Hippocampal formation (tissue), 2 donors: ENCODE measurements around the gene SOX30.
A peak's percentile ranks its signal among the peaks of the same experiment; 100 is the strongest.

Experiments used
- DNase-seq, 2 donors: peaks; one replicate each; lab custom pipeline; 2025; lab: John Stamatoyannopoulos, UW

Gene SOX30

DNA sequence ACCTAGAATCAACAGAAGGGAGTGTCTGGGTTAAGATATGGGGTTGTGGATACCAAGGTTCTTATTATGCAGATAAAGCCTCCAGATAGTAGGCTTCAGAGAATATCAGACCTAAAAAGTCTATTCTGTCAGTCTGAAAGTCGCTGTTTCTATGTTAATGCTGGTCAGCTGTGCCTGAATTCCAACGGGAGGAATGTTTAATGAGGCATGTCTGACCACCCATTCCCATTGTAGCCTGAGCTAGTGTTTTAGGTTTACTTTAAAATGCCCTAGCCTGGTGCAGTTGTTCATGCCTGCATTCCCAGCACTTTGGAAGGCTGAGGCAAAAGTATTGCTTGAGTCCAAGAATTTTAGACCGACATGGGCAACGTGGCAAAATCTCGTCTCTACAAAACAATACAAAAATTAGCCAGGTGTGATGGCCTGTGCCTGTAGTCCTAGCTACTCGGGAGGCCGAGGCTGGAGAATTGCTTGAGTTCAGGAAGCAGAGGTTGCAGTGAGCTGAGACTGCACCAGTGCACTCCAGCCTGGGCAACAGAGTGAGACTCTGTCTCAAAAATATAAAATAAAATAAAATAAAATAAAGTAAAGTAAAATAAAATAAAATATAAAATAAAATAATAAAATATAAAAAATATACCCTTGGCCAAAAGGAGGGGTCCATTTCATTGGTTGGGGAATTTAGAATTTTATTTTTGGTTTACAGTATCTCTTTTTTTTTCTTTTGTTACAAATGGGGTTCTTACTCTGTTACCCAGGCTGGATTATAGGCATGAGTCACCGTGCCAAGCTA is 7.8 kb upstream of the SOX30 start:
- no peak for DNase-seq

DNA sequence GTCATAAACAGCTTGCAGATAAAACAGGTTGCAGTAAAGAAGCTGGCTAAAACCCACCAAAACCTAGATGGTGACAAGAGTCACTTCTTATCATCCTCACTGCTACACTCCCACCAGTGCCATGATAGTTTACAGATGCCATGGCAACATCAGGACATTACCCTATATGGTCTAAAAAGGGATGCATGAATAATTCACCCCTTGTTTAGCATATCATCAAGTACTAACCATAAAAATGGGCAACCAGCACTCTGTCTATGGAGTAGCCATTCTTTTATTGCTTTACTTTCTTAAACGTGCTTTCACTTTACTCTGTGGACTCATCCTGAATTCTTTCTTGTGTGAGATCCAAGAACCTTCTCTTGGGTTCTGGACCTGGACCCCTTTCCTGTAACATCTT is 6.7 kb upstream of the SOX30 start:
- DNase-seq: no peak

DNA sequence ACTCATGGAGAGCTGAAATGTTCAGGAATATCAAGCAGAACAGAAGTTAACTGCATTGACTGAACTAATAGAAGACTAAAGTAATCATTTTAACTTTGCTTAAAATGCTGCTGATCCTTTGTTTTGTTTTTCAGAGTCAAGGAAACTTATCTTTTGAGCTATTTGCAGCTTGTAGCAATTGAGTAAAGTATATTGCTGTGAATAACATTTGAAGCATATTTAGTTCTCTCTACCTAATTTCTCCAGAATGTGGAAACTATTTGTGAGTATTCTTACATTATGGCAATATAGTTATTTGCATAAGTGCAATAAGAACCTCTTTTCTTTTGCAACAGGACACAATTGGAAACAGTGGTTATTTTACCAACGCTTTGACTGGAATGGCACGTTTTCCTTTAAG is 5.3 kb upstream of the SOX30 start:
- DNase-seq: no peak

DNA sequence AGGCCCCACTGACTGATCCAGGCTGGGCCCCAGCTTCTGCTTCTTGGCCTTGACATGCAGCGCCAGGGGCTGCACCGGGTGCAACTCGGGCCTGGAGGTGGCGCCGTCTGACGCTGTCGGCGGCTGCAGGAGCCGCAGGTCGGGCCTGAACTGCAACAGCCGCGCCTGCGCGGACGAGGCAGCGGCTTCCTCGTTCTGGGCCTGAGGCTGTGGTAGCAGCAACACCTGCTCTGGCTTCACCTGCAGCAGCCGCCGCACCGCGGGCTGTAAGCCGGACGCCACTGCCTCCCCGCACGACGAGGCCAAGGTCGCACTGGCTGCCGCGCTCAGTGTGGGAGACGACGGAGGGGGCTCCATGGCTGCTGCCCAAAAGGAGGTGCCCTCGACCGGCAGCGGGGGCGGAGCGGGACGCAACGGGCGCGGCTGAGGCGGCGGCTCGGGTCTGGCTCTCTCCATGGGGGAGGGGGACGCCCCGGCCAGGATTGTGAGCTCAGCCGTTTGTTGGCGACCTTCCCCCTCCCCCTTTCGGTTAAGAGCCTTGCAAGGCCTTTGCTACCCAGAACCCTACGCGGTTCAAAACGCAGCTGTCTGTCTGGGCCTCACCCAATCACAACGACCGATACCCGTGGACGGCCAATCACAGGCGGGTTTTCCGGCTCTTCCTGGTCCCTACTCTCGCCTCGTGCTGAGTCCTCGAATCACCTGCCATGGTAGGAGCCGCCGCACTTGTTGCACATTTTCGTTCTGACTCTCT is 438 bp downstream of the SOX30 start:
- no peak for DNase-seq

DNA sequence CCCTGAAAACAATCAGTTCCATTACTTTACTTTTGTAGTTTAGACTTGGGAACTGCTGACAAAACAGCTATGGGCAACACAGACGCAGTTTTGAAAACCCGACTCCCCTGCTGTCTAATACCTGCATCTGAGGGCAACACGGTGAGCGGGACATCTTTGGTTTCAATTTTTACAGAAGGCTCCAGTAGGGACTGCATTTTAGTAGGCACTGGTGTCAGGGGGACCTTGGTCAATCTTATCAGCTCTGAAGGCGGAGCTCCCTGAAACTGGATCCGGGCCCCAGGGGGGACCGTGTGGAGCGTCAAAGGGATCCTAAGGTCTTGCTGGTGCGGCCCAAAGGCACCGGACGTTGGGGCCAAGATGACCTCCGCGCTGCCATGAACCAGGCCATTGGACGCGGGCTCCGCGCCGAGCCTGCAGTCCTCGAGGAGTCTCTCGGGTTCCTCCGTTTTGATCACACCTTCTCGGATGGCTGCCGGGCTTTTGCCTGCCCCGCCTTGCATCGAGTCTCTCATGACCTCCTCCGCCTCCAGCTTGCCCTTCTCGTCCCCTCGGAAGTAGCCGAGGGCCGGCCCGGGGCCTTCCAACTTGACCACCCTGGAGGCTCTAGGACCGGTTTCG is 1.1 kb downstream of the SOX30 start:
- no peak for DNase-seq

DNA sequence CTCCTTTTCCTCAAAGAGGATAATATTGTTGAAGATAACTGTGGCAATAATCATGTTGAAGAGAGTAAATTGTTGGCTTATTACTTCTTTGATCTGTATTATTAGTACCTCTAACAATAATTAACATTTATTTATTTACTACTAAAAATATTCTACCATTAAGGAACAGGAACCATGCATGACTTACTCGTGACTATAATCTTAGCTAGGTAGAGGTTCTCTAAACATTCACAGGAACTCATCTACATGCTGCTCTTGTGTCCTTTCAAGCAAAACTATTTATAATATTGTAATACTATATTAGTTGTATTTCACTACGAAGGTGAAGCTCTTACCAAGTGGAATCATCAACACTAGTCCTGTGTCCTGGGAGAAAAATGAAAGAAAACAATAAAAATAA is 3.1 kb downstream of the SOX30 start:
- no peak for DNase-seq

DNA sequence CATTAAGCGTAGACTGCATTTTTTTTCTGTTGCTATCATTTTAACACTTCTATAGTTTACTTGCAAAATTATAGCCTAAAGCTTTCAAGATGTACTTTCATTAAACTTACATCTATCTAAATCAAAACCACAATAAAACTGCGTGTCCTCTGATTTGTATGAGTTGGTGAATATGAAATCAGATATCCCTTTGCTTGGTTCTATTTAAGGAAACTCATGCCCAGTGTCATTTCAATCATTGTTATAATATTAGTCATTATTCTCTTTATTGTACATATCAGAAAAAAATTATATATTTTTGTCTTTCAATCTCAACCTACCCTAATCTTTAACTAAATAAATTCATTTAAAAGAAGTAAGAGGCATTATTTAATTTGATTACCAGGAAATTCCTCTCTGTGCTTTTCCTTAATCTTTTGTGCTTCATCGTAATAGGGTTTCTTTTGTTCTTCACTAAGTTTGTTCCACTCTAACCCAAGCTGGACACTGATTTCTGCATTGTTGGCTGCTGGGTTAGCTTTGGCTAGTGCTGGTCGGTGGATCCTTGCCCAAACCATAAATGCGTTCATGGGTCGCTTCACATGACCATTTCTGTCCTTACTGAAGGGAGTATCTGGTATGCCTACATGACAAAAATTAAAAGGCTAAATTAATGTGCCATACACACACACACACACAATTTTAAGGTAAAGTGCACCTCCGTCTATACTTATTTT is 3.8 kb downstream of the SOX30 start:
- DNase-seq: no peak

DNA sequence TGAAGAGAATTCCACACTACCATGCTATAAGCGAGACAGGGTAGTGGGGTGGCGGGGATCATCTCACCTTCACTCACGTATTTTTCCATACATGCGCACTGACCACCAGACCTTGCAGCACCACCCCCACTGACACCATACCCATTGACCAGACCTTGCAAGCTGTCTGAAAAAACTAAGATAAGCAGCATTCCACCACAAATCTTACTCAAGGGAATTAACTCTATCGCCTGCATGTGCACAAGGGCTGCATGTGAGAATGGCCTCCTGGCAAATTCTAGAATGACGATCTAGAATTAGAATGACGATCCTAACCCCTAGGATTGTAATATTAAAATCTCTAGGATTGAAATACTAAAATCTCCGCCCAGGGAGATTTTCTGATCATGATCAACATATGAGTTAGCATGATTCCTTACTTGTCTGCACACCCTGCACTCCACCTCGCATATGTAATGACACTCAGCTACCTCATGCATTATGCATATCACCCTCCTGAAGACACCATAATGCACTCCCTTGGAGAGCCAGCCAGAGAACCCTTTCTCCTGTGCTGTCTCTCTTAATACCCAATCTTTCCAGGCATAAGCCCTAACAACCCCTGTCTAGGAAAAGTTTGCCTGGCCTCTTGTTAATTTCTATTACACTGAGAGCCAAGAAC is 11.7 kb downstream of the SOX30 start:
- no peak for DNase-seq

DNA sequence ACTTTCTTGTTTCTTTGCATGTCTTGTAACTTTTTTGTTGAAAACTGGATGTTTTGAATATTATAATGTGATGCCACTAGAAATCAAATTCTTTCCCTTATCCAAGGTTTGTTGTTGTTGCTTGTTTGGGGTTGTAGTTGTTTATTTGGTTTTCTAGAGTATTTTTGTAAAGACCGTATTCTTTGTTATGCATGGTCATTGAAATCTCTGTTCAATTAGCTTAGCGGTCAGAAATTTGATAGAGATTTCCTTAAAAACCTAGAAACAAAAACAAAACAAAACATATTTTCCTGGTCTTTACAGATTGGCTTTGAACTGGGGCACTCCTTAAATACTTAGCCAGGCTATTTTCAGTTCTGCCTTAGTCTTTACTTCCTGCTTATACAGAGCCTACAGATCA is 21.9 kb downstream of the SOX30 start:
- no peak for DNase-seq

DNA sequence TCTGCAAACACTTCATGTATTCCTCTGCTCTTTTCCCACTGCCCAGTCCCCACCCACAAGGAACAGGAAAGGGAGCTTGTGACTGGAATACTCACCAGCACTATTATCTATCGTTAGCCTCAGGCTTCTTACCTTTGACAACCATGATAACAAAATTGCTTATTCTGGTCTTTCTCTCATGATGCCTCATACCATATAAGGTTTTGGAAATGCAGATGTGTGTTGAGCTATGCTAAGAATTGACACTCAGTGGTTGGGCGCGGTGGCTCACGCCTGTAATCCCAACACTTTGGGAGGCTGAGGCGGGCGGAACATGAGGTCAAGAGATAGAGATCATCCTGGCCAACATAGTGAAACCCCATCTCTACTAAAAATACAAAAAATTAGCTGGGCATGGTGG is 25.4 kb downstream of the SOX30 start:
- DNase-seq: no peak

DNA sequence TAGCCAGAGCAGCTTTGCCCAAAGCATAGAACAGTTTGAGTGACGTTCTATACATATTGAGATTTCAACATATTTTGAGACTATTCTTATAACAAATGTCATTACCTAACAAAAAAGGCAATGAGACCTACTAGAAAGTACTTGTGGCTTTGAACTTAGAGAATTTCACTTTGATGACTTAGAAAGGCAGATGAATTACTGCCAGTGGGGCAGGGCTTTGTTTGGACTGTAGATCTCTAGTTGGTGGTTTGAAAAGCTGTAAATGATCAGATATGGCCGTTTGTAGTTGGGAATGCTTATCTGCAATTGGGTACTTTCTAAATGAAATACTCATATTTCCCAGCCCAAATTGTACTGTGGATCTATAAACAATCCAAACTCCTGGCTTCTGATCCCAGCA is 28.1 kb downstream of the SOX30 start:
- DNase-seq: no peak

DNA sequence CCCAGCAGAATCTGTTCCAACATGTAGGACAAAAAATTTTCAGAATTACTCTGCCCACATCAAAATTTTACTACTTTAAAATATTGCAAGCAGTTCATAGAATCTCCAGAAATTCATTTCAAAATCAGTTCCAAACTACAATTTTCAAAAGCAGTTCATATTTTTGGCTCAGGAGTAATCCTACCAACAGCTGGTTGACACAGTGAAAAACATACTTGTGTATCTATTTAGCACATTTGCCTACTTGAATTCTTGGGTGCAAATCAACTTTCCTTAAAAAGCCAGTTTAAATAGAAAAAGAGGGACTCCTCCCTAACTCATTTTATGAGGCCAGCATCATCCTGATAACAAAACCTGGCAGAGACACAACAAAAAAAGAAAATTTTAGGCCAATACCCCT is 31.5 kb downstream of the SOX30 start:
- DNase-seq: peak in 1 of 2 donors; percentile 1

DNA sequence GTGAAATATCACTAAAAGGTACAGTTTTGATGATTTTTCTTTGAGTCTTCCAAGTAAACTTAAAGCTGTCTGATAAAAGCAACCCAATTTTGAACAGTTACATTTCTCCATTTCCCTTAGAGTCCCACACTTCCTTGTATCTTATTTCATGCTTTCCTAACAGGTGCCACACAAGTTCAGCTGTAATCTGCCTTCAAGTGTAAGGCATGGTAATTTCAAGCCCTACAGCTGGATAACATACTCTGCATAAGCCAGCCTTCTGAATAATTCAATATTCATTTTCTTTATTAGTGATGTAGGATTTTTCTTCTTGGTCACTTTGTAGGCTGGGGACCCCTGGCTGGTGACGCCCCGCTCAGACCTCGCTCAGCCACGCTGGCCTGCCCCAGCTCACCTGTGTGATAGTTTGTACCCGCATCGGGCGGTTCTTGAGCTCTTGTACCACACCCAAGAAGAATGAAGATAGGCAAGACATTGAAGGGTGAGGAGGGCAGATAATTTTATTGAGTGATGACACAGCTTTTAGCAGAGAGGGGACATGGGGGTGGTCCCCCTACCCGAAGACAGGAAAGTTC is 34.0 kb downstream of the SOX30 start:
- DNase-seq: no peak

DNA sequence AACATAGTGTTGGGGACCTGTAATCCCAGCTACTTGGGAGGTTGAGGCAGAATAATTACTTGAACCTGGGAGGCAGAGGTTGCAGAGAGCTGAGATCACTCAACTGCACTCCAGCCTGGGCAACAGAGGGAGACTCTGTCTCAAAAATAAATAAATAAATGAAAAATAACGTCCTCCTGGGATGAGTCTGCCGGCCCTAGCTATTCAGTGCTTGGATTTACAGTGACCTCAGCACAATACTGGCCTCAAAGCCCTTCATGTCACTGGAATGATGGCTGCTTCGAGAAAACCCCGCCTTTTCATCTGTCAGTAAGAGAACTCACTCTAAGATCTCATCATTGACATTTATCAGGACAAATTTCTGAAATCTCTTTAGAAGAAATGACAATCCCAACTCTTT is 35.5 kb downstream of the SOX30 start:
- no peak for DNase-seq

DNA sequence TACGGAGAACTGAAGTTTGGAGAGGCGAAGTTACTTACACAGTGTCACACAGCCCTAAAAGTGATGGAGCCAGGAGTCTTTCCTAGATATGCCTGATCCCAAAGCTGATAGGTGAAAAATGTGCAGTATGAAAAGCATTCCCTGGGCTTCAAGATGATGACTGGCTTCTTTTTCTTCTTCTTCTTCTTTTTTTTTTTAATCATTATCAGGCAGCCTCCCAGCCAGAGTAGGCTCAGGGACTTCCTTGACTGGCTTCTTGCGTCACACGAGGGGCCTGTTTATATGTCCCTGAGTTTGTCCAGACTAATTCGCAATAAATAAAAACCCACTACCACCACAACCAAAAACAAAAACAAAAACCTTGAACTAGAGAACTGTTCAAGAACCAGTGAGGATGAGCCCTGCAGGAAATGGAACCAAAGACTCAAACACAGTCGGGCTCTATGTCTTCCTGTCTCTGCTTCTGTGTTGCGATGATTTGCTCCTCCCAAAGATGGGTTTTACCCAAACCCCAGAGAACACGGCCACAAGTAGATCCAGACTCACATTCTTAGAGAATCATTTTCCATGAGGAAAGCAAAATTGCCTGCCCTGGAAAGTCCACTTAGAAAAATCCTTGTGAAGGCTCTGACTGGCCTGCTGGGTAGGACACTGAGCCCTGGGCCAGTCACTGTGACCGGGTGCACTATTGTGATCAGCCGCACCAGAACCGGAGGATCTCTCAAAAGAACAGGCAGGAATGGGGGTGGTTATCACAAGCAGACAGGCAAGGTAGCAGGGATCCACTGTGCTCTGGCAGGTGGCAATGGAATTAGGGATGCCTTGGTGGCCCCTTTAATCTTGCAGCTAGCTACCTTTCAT is 38.6 kb downstream of the SOX30 start:
- DNase-seq: no peak

DNA sequence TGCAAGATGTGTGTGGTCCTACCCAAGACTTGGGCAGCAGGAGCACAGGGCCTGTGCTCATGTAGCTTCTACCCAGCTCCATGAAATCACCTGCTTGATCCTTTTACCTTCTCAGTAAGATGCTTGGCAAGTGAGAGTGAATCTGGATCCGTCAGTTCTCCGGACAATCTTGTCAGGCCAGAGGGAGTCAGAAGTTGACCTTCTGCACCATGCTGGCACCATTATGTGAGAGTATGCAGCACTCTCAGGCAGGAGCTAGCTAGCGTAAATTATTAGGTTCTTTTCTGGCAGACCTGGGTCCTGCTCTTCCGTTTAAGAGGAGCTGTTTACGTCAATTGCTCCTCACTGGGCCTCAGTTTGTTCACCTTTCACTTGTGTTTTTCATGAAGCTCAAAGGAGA is 39.7 kb downstream of the SOX30 start:
- no peak for DNase-seq

DNA sequence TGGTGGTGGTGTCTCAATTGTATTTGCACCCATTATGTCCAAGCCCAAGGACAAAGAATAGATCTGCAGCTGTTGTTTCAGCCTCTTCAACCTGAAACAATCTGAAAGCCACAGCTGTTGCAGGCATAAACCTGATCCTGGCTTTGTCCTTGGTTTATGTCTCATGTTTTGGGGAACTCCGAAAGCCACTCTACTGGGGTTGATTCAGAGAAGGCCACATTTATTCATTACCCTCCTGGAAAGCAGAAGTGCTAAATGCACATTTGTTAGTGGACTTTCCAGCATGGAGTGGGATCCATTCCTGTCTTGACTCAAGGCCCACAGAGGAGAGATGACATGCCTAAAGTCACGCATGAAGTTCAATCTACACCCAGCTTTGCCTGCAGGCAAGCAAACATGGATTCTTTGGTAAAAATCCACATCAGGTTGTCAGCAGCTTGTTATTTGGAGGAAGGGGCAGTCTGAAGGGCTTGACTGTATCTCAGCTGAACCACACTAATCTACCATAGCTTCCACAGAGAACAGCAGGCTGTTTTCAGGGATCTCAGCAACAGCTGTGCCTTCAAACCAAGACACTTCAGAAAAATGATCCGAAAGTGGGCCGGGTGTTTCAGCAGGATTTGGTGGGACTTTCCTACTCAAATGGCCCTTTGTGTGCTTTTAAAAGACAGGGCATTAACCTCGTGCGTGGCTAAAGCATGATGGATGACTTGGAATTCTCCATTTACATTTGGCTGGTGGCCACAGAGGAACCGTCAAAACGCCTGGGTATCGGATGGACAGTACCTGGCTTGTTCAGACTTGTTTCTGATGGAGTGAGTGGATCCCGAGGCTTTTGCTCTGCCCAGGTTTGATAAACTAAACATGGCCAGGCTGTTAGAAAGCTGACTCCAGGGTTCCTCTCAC is 40.4 kb downstream of the SOX30 start:
- DNase-seq: no peak

DNA sequence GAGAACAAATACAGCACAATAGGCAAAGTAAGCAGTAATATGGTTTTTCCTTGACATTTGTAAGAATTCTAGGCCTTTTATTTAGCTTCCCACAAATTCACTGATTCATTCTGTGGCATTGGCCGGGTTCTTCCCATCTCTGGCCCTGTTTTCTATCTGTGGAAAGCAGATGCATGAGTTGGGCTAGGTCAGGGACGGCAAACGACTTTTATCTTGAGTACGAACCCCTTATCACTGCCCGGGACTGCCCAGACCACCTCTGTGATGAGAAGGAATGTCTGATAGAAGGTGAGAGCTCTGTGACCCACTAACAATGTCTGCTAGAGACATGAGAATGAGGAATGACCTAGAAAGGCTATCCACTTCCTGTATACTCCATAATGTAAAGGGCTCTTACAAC is 41.2 kb downstream of the SOX30 start:
- DNase-seq: no peak

DNA sequence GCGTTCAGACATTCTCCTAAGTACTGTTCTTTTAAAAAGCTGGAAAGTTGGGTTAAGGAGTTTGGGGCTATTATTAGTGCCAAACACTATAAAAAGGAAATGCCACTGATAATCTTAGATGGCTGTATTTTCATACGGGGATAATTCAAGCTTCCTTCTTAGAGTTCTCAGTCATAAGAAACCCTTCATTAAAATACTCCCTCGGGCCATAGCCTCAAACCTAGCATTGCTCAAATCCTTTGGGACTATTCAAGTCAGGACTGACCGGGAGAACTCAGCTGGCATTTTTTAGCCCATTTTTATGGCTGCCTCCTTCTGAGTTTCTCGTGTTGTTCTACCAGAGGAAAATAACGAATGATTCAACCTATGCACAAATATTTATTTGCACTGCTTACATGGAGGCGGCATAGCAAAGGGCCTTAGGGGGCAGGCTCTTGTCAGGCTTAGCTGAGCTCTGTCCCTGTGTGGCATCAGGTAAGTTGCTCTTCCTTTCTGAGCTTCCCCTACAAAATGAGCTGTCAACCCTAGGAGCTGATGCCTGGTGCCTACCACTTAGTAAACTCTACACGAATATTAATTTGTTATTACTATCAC is 43.2 kb downstream of the SOX30 start:
- DNase-seq: no peak
